Spinal cord (tissue), 10 donors: Measurements from ENCODE around the gene KLHDC4. TPM values are rescaled to one million over a fixed set of nuclear protein-coding genes. Genes with fewer than 3 reads are reported as not detected.

ENCODE experiments used
- DNase-seq, 6 donors: peaks; one replicate each; pipeline versions ENCODE4 v3.0.0 to v3.0.0-alpha.2; 2013 to 2015; ENCODE audit warnings: low spot score in 6 of 6, low read depth in 4 of 6
- H3K27ac ChIP-seq: one replicate; pipeline ENCODE4 v1.5.1; 2013; ENCODE audit warnings: low read depth, low read length, control low read depth
- H3K27me3 ChIP-seq: one replicate; pipeline ENCODE4 v1.6.1; 2013; ENCODE audit warnings: low read length; ENCODE audit not compliant: control insufficient read depth, insufficient read depth
- H3K36me3 ChIP-seq: one replicate; pipeline ENCODE4 v1.6.1; 2013; ENCODE audit warnings: low read length; ENCODE audit not compliant: control insufficient read depth, insufficient read depth
- H3K4me1 ChIP-seq: one replicate; pipeline ENCODE4 v1.6.1; 2013; ENCODE audit warnings: low read length; ENCODE audit not compliant: control insufficient read depth, insufficient read depth
- H3K4me3 ChIP-seq: one replicate; pipeline ENCODE4 v1.5.1; 2013; ENCODE audit warnings: low read depth, low read length, control low read depth
- H3K9me3 ChIP-seq: one replicate; pipeline ENCODE4 v1.6.1; 2013; ENCODE audit warnings: low read length; ENCODE audit not compliant: control insufficient read depth, insufficient read depth
- WGBS: methylation state at CpG from one replicate; pipeline ENCODE4 v1.1.5; 2013; ENCODE audit warnings: missing lambda C conversion rate; ENCODE audit not compliant: insufficient coverage; 5-methylcytosine and 5-hydroxymethylcytosine counted together
- polyA plus RNA-seq, 2 donors: library from polyadenylated mRNA; unstranded; fragments of 120-200 nt; gene quantifications; one replicate each; pipeline ENCODE4 v1.2.1, GENCODE V29; 2013; ENCODE audit not compliant: insufficient read length in 2 of 2
- total RNA-seq, 2 donors: library from RNA; depleted of rRNA in 1 of 2; stranded (reverse); fragments of 120-200 nt in 1 of 2; fragments of >200 nt in 1 of 2; gene quantifications; one replicate each; pipeline versions ENCODE4 v1.2.3 to v1.2.4, GENCODE V29; 2013 to 2014
- donor health status: healthy.

The KLHDC4 gene
- total and polyA plus RNA-seq, 4 donors, result 14.1 to 52.3 (median 29.9) TPM

DNA sequence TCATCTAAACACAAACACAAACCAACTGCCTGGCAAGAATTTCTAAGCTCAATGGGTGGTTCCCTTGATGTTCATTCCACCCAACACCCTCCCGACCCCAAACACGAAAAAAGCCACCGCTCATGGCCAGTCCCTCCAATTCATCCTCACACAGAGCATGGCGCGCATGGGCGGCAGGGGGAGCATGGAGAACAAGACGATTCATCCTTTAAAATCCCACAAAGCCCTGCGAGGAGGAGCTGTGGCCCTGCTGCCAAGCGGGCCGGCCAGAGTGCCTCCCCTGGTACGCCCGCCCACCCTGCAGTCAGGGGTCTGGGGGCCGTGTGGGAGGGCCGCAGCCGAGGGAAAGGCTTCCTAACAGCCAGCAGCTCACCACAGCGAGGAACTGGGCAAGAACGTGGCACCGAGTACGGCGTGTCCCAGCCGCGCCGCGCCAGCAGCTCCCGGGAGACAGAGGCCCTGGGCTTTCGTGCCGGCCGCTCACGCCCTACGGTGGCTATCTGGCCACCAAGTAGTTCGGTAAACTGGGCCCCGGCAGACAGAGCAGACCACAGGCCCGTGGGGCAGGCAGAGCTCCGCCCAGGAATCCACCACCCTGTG is 60.9 kb downstream of the KLHDC4 start:
- no peak overlapping the region for H3K4me3 ChIP-seq
- WGBS, result 59% methylated on average over 31 of the region's 34 CpGs

DNA sequence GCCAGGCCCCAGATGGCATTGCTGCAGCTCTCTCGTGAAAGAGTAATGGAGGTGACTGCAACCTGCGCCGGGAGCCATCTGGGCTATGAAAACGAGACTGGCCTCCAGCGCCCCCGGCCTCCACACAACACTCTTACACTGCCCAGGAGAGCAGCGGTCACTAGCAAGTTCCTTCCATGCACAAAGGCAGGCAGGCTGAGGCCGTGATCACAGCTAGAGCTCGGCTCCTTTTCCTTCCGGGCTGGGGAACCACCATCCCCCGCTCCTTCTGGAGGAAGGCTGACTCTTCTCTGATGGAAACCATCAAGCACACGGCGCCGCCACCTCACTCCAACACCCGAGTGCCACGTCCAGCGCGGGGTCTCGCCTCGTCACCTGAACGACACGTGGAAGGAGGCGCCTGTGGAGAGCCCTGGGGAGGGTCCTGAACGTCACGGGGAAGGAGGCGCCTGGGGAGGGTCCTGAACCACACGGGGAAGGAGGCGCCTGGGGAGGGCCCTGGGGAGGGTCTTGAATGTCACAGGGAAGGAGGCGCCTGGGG is 61.9 kb downstream of the KLHDC4 start:
- no peak for DNase-seq
- Histone ChIP-seq H3K4me1 (peaks cover 41% of the 10 kb centered on the region), H3K9me3 (no peaks in the 10 kb centered on the region), H3K27ac (no peak overlapping the region), H3K36me3 (peaks cover 88% of the 10 kb centered on the region), H3K4me3 (no peak overlapping the region), H3K27me3 (no peaks in the 10 kb centered on the region)
- 82% methylated on average over 27 of the region's 29 CpGs for WGBS

More for the DNA sequence above, 60.9 kb downstream of the KLHDC4 start:
- H3K27ac ChIP-seq, result peak overlapping the region; percentile 54
- no peaks in the 10 kb centered on the region for H3K9me3 ChIP-seq
- peaks cover 88% of the 10 kb centered on the region for H3K36me3 ChIP-seq
- peak in 2 of 6 donors; percentile 67 to 74 for DNase-seq
- peaks cover 41% of the 10 kb centered on the region for H3K4me1 ChIP-seq
- H3K27me3 ChIP-seq, result no peaks in the 10 kb centered on the region

DNA sequence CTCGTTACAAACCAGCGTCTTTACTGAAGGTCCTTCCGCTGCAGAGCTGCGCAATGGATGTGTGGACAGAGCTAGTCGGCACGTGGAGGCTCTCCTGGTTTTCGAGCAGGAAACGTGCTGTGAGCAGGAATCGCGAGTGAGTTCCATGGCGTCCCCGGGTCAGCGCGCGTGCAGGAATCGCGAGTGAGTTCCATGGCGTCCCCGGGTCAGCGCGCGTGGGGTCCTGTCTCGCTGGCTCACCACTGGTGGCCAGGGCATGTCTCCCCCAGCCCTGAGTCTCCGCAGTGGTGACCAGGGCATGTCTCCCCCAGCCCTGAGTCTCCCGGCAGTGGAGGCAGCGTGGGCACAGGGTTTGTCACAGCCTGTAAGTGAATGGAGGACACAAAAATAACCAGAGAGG is 62.7 kb downstream of the KLHDC4 start:
- H3K4me1 ChIP-seq, result peaks cover 41% of the 10 kb centered on the region
- H3K36me3 ChIP-seq, result peaks cover 87% of the 10 kb centered on the region
- H3K27me3 ChIP-seq, result no peaks in the 10 kb centered on the region
- 94% methylated on average over 26 of the region's 26 CpGs for WGBS
- no peak overlapping the region for H3K27ac ChIP-seq
- no peak for DNase-seq
- H3K9me3 ChIP-seq, result no peaks in the 10 kb centered on the region
- no peak overlapping the region for H3K4me3 ChIP-seq

DNA sequence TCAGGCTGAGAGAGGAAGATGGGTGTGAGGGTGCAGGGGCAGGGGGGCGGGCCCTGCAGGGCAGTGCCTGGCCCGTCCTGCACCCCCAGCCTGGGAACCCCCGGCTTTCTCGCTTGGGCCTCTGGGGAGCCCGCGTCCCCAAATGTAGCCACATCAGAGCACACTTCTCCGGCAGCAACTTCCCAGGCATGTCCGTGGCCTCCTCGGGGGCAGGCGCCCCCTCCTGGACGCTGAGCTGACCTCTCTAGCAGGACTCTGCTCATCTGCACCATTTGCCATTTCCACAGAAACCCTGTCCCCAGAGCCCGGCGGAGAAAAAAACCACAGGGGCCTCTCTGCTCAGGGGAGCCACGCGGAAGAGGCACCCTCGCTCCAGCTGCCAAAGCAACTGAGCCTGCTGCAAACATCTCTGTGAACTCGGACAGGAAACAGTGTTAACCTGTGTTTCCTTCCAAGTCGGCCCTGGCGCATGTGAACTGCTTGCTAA is 63.4 kb downstream of the KLHDC4 start:
- WGBS, result 67% methylated on average over 19 of the region's 19 CpGs
- DNase-seq, result peak in 1 of 6 donors; percentile 27
- Histone ChIP-seq H3K36me3 (peaks cover 87% of the 10 kb centered on the region), H3K4me3 (no peak overlapping the region), H3K9me3 (no peaks in the 10 kb centered on the region), H3K27ac (no peak overlapping the region), H3K27me3 (no peaks in the 10 kb centered on the region), H3K4me1 (peaks cover 41% of the 10 kb centered on the region)

DNA sequence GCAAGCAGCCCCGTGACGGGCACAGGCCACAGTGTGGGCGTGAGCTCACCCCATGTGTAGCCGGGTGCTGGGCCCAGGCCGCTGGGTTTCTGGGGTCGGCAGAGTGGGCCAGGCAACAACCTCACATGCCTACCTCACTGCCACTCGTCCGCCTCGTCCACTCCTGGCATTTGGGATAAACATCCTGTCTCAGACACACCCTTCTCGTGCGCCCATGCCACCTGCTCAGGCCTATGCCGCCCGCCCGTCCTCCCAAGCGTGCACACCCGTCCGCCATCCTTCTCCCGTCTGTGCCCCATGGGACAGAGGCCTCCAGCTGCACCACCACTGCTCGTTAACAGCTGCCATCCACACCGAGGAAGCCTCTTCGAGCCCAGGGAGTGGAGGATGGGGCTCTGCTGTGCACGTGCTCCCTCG is 64.3 kb downstream of the KLHDC4 start:
- Histone ChIP-seq H3K9me3 (no peaks in the 10 kb centered on the region), H3K27me3 (no peaks in the 10 kb centered on the region), H3K27ac (no peak overlapping the region), H3K36me3 (peaks cover 87% of the 10 kb centered on the region), H3K4me3 (no peak overlapping the region), H3K4me1 (peaks cover 32% of the 10 kb centered on the region)
- WGBS, result 83% methylated on average over 23 of the region's 23 CpGs
- no peak for DNase-seq

DNA sequence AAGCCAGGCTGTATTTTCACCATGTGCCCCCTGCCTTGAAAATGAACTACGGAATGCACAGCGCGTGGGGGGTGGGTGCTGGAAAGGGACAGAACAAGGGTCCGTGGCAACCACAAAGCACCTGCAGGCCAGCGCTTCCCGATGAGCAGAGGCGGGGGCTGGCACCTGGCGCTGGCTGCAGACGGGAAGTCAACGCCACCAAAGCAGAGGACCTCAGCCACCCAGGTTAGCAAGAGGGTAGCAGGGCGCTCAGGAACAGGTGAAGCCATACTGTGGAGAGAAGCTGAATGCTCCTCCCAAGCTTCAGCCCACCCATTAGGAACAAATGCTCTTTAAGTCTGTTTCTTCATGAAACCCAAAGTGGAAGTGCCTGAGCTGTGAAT is 64.7 kb downstream of the KLHDC4 start:
- Histone ChIP-seq H3K36me3 (peaks cover 87% of the 10 kb centered on the region), H3K27me3 (no peaks in the 10 kb centered on the region), H3K4me3 (no peak overlapping the region), H3K9me3 (no peaks in the 10 kb centered on the region), H3K4me1 (peaks cover 28% of the 10 kb centered on the region), H3K27ac (no peak overlapping the region)
- DNase-seq, result no peak
- WGBS, result 76% methylated on average over 11 of the region's 11 CpGs

DNA sequence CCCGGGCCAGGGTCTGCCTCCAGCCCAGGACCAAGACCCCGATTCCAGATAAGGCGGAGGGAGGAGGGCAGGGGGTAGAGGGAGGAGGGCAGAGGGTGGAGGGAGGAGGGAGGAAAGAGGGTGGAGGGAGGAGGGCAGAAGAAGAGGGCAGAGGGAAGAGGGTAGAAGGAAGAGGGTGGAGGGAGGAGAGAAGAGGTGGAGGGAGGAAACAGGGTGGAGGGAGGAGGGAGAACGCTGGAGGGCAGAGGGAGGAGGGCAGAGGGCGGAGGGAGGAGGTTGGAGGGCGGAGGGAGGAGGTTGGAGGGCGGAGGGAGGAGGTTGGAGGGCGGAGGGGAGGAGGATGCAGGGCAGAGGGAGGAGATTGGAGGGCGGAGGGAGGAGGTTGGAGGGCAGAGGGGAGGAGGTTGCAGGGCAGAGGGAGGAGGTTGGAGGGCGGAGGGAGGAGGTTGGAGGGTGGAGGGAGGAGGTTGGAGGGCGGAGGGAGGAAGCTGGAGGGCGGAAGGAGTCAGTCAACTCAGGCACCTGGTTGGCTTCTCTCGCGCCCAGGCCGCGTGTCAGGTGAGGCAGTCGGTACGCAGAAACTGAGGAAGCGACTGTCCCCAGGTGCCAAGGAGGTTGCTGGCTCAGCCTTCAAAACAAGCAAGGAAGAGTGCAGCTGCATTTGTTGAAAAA is 65.2 kb downstream of the KLHDC4 start:
- Histone ChIP-seq H3K9me3 (no peaks in the 10 kb centered on the region), H3K27ac (no peak overlapping the region), H3K4me3 (no peak overlapping the region), H3K27me3 (no peaks in the 10 kb centered on the region), H3K4me1 (peaks cover 22% of the 10 kb centered on the region), H3K36me3 (peaks cover 92% of the 10 kb centered on the region)
- DNase-seq, result no peak
- 88% methylated on average over 19 of the region's 19 CpGs for WGBS

DNA sequence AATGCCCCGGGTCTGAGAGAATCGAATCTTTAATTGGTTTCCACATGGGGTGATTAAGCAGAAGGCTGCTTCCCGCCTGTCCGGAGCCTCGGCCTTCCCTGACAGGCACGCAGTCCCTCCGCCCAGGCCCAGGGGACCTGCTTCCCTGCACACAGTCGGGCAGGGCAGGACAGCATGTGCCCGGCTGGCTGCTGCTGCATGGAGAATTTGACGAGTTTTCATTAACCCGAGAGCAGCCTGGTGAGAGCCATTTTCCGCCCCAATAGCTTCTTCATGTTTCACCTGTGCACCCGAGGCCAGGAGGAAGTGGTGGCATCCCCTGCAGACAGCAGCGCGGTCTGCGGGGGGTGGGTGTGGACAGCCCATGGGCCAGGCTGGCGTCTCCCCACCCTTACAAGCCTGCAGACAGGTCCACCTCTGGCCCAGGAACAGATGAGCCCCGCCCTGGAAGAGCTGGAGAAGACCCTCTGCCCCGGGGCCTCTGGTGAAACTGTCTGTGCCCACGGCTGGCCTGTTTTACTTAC is 67.0 kb downstream of the KLHDC4 start:
- DNase-seq, result no peak
- H3K36me3 ChIP-seq, result peaks cover 96% of the 10 kb centered on the region
- no peaks in the 10 kb centered on the region for H3K27me3 ChIP-seq
- H3K9me3 ChIP-seq, result no peaks in the 10 kb centered on the region
- 95% methylated on average over 20 of the region's 20 CpGs for WGBS
- H3K27ac ChIP-seq, result no peak overlapping the region
- no peak overlapping the region for H3K4me3 ChIP-seq
- peaks cover 18% of the 10 kb centered on the region for H3K4me1 ChIP-seq

DNA sequence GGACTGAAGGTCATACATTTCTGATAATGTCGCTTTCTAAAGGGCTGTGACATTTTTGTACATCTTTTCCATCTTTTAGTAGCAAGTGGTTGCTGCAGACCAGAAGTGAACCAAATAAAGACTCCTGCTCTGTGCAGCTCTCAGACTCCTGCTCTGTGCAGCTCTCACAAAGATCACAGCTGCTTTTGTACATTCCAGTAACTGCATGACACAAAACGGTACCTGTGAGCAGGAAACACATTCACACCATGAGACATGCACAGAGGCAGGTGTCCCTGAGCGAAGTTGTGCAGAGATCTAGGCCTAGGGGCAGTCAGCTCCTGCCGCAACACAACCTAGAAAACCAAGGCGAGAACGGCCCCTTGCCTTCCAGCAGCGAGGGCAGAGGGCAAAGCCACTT is 67.5 kb downstream of the KLHDC4 start:
- no peak for DNase-seq
- Histone ChIP-seq H3K4me3 (no peak overlapping the region), H3K27me3 (no peaks in the 10 kb centered on the region), H3K27ac (no peak overlapping the region), H3K9me3 (no peaks in the 10 kb centered on the region), H3K4me1 (peaks cover 18% of the 10 kb centered on the region), H3K36me3 (peaks cover 96% of the 10 kb centered on the region)
- WGBS, result 94% methylated on average over 5 of the region's 7 CpGs
